Measurements from ENCODE around the gene TRMT1.

GRCh38 chr19:13152356-13152973 lies 35.9 kb upstream of the TRMT1 start:
- TF ChIP-seq CTCF (IDR thresholded peaks at IDR 0.05 in 4 of 5, conservative IDR thresholded peaks at IDR 0.05 in 1 of 5) (no peak), POLR2A (IDR thresholded peaks at IDR 0.05) (no peak)
